ENCODE results near the gene HS6ST3.

- TF ChIP-seq POLR2AphosphoS5 (IDR thresholded peaks at IDR 0.05; ENCODE audit: borderline replicate concordance, low read depth, low read length) (no peak), EZH2 (IDR thresholded peaks at IDR 0.05) (no peak), FOXP2 (optimal IDR thresholded peaks at IDR 0.05; ENCODE audit: control extremely low read depth, extremely low read length, insufficient read depth) (no peak)
These were observed 606.5 kb downstream of the HS6ST3 start for GRCh38 chr13:96696389-96696900.
